Caki2 (cell line): ENCODE results near the gene ARMC9. TPM values are rescaled to one million over a fixed set of nuclear protein-coding genes. Genes with fewer than 3 reads are reported as not detected.

Experiments used
- DNase-seq: peaks from one replicate; pipeline ENCODE4 v3.0.0-alpha.2; 2015; ENCODE audit warnings: low read depth
- in situ Hi-C: cut with HindIII; loops from 2 replicates; pipeline ENCODE4 v1.10.0; 2016; ENCODE audit warnings: low sequenced_read_pairs, low pct_unique_long_range_greater_than_20kb, mixed read lengths
- total RNA-seq: library from RNA; depleted of rRNA; stranded (reverse); fragments of >200 nt; shearing (Covaris generic); gene quantifications from 2 replicates; pipeline ENCODE4 v1.2.3, GENCODE V29; 2014; ENCODE audit warnings: low replicate concordance

Gene ARMC9
- total RNA-seq, 1 experiment from 2014 or later, result 39.8 TPM

GRCh38 chr2:231197706-231198290 is 633 bp upstream of the ARMC9 start:
- DNase-seq, result no peak

GRCh38 chr2:231199219-231199618 is 788 bp downstream of the ARMC9 start:
- in situ Hi-C loops, result no loop called here

More at GRCh38 chr2:231197706-231198290, 633 bp upstream of the ARMC9 start:
- in situ Hi-C loops, result no loop called here

GRCh38 chr2:231200805-231201474 is 2.5 kb downstream of the ARMC9 start:
- DNase-seq, result no peak
- in situ Hi-C loops, result no loop called here

More at GRCh38 chr2:231199219-231199618, 788 bp downstream of the ARMC9 start:
- no peak for DNase-seq

GRCh38 chr2:231201475-231201814 is 3.0 kb downstream of the ARMC9 start:
- in situ Hi-C loops, result no loop called here
- DNase-seq, result no peak

GRCh38 chr2:231203087-231203486 is 4.7 kb downstream of the ARMC9 start:
- DNase-seq, result no peak
- in situ Hi-C loops, result no loop called here

- in situ Hi-C loops, result no loop called here
Observed at GRCh38 chr2:231204146-231204545, 5.7 kb downstream of the ARMC9 start.

GRCh38 chr2:231204581-231204980 is 6.2 kb downstream of the ARMC9 start:
- in situ Hi-C loops, result no loop called here
- DNase-seq, result no peak

More at GRCh38 chr2:231204146-231204545, 5.7 kb downstream of the ARMC9 start:
- no peak for DNase-seq

- no peak for DNase-seq
- in situ Hi-C loops, result no loop called here
Observed at GRCh38 chr2:231207734-231208133, 9.3 kb downstream of the ARMC9 start.

GRCh38 chr2:231210782-231211181 is 12.4 kb downstream of the ARMC9 start:
- in situ Hi-C loops, result no loop called here
- DNase-seq, result no peak

- in situ Hi-C loops, result no loop called here
- DNase-seq, result no peak
Observed at GRCh38 chr2:231211486-231211885, 13.1 kb downstream of the ARMC9 start.

GRCh38 chr2:231212329-231212845 is 14.0 kb downstream of the ARMC9 start:
- in situ Hi-C loops, result no loop called here
- DNase-seq, result no peak

- in situ Hi-C loops, result no loop called here
- no peak for DNase-seq
Observed at GRCh38 chr2:231213931-231214642, 15.7 kb downstream of the ARMC9 start.

GRCh38 chr2:231218366-231218765 is 19.9 kb downstream of the ARMC9 start:
- in situ Hi-C loops, result no loop called here
- DNase-seq, result no peak

GRCh38 chr2:231219289-231219688 is 20.9 kb downstream of the ARMC9 start:
- no peak for DNase-seq
- in situ Hi-C loops, result no loop called here

GRCh38 chr2:231221761-231222160 is 23.3 kb downstream of the ARMC9 start:
- DNase-seq, result no peak
- in situ Hi-C loops, result no loop called here

GRCh38 chr2:231222318-231223000 is 24.0 kb downstream of the ARMC9 start:
- in situ Hi-C loops, result no loop called here
- DNase-seq, result no peak

GRCh38 chr2:231223001-231223375 is 24.6 kb downstream of the ARMC9 start:
- in situ Hi-C loops, result no loop called here
- no peak for DNase-seq

- in situ Hi-C loops, result no loop called here
- no peak for DNase-seq
Observed at GRCh38 chr2:231223458-231223976, 25.1 kb downstream of the ARMC9 start.
